Lower leg skin (tissue), 3 donors: ENCODE measurements around the gene STRN.

Experiments used
- CTCF ChIP-seq, 3 donors: fragments of 450-650 bp; IDR thresholded peaks; one replicate each; pipeline ENCODE4 v1.5.1; 2016; ENCODE audit warnings: antibody characterized with exemption in 3 of 3, mild to moderate bottlenecking in 3 of 3, moderate library complexity in 2 of 3
- POLR2A ChIP-seq, 2 donors: fragments of 450-650 bp; IDR thresholded peaks; one replicate each; pipeline ENCODE4 v1.6.1; 2016 to 2017; ENCODE audit warnings: antibody characterized with exemption in 2 of 2, mild to moderate bottlenecking in 1 of 2, moderate library complexity in 1 of 2

GRCh38 chr2:36960005-36960675 is 6.2 kb downstream of the STRN start:
- TF ChIP-seq CTCF (IDR thresholded peaks at IDR 0.05) (no peak), POLR2A (IDR thresholded peaks at IDR 0.05) (no peak)
